HG03565 (cell line): Measurements from ENCODE around the gene CENPN.
A peak's percentile ranks its signal among the peaks of the same experiment; 100 is the strongest.

Source experiments
- ATAC-seq: cut with Tn5 transposase; IDR thresholded peaks from one replicate; pipeline ENCODE4 v1.9.1; 2021; ENCODE audit warnings: mild to moderate bottlenecking, moderate library complexity; ENCODE audit not compliant: unreplicated experiment

CENPN gene

DNA sequence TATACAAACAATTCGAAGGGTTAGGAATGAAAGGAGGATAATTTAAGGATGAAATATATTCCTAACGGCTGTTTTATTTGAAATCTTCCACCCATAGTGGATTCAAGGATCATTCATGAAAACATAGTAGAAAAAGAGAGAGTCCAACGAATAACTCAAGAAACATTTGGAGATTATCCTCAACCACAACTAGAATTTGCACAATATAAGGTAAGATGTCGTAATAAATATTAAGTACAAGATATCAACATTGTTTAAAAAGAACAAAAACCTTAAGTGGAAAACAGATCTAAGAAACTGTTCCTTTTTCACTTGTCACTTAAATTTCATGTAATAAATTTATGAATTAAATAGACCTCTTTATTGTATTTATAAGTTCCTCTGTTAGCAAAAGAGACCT, 19.4 kb downstream of the CENPN start:
- no peak for ATAC-seq

GRCh38 chr16:81029930-81030604, 23.1 kb downstream of the CENPN start:
- ATAC-seq, result no peak

DNA sequence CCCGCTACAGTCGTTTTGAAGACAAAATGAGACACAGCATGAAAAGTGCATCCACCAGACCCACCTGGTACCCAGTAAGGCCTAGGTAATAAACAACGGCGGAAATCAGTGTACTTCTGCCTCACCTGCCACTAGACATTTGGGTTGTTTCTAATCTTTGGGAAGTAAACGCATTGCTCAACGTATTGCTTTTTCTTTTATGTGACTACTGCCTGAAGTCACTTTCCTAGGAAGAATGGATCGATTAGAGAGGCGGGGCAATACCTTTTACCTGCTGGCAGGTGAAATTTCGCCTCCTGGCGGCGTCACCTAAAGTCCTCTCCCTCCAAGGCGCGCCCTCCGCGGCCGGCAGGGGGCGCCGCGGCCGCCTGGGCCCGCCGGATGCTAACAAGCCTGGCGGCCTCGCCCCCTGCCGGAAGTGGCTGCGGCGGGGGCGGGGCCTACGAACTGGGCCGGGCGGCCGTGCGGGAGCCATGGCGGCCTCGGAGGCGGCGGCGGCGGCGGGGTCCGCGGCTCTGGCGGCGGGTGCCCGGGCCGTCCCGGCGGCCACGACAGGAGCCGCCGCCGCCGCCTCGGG, 28.5 kb downstream of the CENPN start, which contains the start of gene ATMIN:
Gene ATMIN, plus strand, starts transcription at position 445 of the 577 bp plus-strand sequence. Its CDS starts 29 bp downstream, at position 474.
- ATAC-seq, result peak; percentile 89

GRCh38 chr16:81035975-81036750, 29.1 kb downstream of the CENPN start:
- ATAC-seq, result peak; percentile 35

DNA sequence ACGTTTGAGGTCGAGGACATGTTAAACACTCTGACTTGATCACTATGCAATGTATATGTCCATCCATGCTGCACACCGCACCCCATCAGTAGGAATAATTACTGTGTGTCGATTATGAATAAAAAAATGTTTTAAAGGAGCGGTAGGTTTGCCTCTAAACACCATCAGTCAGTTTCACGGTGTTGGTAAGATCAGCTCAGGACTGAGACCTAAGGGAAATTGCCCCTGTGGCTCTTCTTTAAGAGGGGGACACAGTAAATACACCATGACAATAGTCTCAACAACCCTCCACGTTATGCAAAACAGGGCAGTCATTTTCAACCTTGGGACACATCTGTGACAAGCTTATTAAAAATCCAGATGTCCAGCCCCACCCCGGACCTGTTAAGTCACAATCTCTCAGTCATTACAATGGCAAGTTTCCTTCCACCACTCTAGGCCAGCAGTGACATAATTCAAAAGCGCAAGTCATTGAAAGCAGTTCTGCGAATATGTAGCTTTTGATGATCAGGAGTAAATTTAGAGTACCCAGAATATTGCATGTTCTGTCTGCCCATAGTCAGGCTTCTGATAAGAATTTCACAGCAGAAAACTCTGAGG, 29.8 kb downstream of the CENPN start:
- ATAC-seq, result no peak

- no peak for ATAC-seq
Observed at GRCh38 chr16:81040131-81040530, 33.1 kb downstream of the CENPN start.

GRCh38 chr16:81040842-81041241, 33.8 kb downstream of the CENPN start:
- ATAC-seq, result no peak

DNA sequence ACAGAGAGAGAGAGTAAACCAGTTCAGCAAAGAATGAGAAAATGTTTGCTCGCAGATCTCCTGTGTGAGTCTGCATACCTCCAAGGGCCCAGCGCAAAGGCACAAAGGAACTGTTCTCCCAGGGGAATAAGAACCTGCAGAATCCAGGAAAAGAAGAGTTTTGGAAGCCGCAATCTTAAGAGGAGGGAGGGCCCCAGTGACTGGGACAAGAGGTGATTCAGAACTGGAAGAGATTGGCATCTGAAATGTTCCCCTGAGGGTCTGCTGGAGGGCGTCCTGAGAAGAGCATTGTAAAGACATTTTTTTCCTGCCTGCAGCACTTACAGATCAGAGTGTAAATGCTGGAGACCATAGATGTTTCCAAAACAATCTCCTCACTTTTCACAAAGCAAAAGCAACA, 34.7 kb downstream of the CENPN start:
- no peak for ATAC-seq

GRCh38 chr16:81042821-81043220, 35.8 kb downstream of the CENPN start:
- ATAC-seq, result no peak

GRCh38 chr16:81053761-81054160, 46.7 kb downstream of the CENPN start:
- no peak for ATAC-seq

GRCh38 chr16:81060576-81061306, 53.7 kb downstream of the CENPN start:
- no peak for ATAC-seq

DNA sequence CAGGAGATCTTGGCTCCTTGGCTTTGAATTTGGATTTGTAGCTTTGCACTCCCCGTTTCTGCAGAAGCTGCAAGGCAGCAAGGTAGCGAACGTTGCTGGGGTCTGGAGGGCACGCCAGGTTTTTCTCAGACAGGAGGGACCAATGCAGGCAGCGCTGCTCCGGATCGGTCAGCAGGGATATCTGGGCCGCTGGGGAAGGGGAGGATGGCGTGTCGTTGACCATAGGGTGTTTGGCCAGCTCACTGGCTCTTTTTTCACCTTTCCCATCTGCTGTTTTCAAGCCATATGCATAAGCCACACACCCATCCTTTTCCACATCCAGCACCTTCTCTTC, 54.3 kb downstream of the CENPN start:
- ATAC-seq, result no peak

DNA sequence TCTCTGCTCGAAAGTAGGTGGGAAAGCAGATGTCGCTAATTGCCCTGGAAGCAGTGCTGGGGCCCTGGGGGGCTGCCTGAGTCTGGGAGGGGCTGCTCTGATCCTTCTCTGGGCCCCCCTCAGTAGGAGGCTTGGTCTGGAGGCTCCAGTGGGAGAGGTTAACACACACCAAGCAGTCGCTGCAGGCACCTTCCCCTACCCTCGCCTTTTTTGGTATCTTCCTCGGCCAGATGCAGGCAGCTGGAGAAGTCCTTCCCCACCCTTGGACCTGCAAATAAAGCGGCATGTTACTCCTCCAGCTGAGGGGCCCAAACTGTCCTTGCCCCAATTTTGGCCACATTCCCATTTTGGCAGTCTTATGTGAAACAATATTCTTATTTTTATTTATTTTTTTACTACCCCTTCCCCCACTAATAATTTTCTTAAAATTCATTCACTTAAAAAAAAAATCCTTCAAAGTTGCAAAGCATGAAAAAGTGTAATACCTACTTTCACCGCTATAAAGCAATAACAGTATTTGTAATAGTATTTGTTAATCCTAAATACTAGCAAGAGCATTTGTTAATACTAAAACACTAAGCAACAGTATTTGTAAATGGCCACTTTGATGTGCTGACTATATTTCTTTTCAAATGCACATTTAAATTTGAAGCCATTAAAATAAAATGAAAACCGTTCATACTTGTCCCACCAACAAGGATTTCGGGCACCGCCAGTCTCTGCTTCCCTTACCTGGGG, 55.0 kb downstream of the CENPN start:
- ATAC-seq, result no peak

DNA sequence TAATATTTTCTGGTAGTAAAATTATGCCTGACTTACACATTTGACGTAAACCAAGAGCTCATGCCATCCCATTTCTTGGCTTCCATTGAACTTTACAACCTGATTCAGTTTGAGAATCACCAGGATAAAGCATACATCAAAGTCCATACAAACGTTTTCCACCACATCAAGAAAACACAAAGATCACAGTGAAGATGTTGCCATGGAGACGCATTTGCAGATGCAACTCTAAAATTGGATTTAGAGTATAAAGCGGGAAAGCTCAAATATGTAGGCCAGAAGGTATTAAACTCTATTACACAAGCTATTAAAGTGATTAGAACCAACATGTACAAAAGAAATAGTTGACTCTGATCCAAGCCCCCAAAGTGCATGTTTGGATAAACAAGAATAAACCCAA, 59.7 kb downstream of the CENPN start:
- ATAC-seq, result no peak

DNA sequence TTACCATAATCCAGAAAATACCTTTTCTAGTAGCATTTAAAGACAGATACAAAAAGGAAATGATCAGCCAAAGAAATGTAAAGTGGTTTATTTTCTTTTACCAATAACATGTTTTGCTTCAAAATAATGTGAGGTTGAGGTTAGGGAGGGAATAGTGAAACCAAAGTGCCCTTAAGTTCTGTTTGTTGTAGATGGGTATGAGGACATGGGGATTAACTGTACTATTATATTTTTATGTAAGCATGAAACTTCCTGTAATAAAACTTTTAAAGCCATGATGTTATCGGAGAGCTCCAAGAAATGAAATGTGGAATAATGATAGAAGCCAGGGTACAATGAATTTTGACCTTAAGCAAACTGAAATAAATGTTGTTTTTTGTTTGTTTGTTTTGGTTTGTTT, 60.2 kb downstream of the CENPN start:
- ATAC-seq, result no peak

GRCh38 chr16:81069063-81069462, 62.0 kb downstream of the CENPN start:
- ATAC-seq, result no peak

- ATAC-seq, result no peak
Observed at GRCh38 chr16:81070979-81071378, 64.0 kb downstream of the CENPN start.

- ATAC-seq, result no peak
Observed at GRCh38 chr16:81071805-81072204, 64.8 kb downstream of the CENPN start.

DNA sequence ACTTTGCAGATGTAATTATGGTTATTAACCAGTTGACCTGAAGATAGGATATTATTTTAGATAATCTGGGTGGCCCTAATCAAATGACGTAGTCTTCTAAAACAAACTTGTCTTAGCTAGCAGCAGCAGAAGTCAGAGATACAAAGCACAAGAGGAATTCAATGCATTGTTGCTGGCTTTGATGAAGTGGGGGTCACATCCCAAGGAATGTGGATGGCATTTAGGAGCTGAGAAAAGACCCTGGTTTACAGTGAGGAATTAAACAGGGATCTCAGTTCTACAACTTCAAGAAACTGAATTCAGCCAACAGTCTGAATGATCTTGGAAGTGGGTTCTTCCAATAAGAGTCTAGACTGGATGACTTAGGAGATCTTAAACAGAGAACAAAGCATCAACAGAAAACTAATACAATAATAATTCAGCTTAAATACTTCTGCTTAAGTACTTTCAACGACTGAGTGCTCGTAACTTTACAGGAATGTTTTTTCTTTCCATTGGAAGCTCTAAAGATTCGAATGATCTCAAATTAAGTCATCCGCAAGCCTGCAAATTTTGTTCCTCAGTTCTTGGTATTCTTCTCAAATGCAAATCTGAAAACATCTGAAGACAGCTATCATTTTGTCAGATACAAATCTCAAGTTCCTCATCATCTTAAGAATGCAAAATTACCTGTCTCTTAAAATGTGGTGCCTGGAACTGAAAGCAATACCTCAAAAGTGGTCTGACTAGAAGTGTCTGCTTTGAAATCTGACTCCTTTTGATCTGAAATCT, 66.7 kb downstream of the CENPN start:
- no peak for ATAC-seq
